Activated CD8-positive, alpha-beta memory T cell treated with anti-CD3 and anti-CD28 coated beads for 1 hour (primary cell): ENCODE measurements around the gene DR1.
"Not testable (repeated sequence)": the region's sequence is repeated elsewhere in the genome, so short reads cannot be mapped to it uniquely, and the experiment has no call there.

Experiments
- DNase-seq, 2 donors: peaks; one replicate each; pipeline ENCODE4 v3.0.0-alpha.2; 2020; ENCODE audit warnings: low read depth in 1 of 2; ENCODE audit errors: extremely low read depth in 1 of 2

DR1 gene

GRCh38 chr1:93339171-93339697 lies 6.5 kb upstream of the DR1 start:
- no peak for DNase-seq

- DNase-seq, result no peak
These were observed 5.6 kb upstream of the DR1 start for GRCh38 chr1:93340090-93340489.

GRCh38 chr1:93344484-93344883 lies 1.2 kb upstream of the DR1 start:
- no peak for DNase-seq

GRCh38 chr1:93344886-93345632 lies 648 bp upstream of the DR1 start:
- no peak for DNase-seq

GRCh38 chr1:93346421-93346993 lies 800 bp downstream of the DR1 start:
- no peak for DNase-seq

- DNase-seq, result no peak
These were observed 1.7 kb downstream of the DR1 start for GRCh38 chr1:93347334-93347899.

GRCh38 chr1:93348104-93348728 lies 2.5 kb downstream of the DR1 start:
- no peak for DNase-seq

- DNase-seq, result no peak
These were observed 3.8 kb downstream of the DR1 start for GRCh38 chr1:93349231-93350135.

- no peak for DNase-seq
These were observed 4.6 kb downstream of the DR1 start for GRCh38 chr1:93350322-93350721.

- DNase-seq, result no peak
These were observed 5.2 kb downstream of the DR1 start for GRCh38 chr1:93350875-93351274.

GRCh38 chr1:93351346-93351745 lies 5.6 kb downstream of the DR1 start:
- not testable (repeated sequence) for DNase-seq

GRCh38 chr1:93352376-93352775 lies 6.7 kb downstream of the DR1 start:
- DNase-seq, result no peak

- no peak for DNase-seq
These were observed 7.6 kb downstream of the DR1 start for GRCh38 chr1:93353286-93353685.

- no peak for DNase-seq
These were observed 9.0 kb downstream of the DR1 start for GRCh38 chr1:93354749-93355148.

- DNase-seq, result no peak
These were observed 11.5 kb downstream of the DR1 start for GRCh38 chr1:93357242-93357641.

- DNase-seq, result no peak
These were observed 12.6 kb downstream of the DR1 start for GRCh38 chr1:93358293-93358692.

GRCh38 chr1:93360111-93360510 lies 14.4 kb downstream of the DR1 start:
- no peak for DNase-seq

- no peak for DNase-seq
These were observed 16.5 kb downstream of the DR1 start for GRCh38 chr1:93362237-93362636.

- DNase-seq, result no peak
These were observed 20.1 kb downstream of the DR1 start for GRCh38 chr1:93365813-93366212.

- DNase-seq, result no peak
These were observed 24.0 kb downstream of the DR1 start for GRCh38 chr1:93369734-93370133.
